ENCODE results near the gene PCDHA12.
"Not testable (repeated sequence)": the region's sequence is repeated elsewhere in the genome, so short reads cannot be mapped to it uniquely, and the experiment has no call there.

PCDHA12 gene, protein sequence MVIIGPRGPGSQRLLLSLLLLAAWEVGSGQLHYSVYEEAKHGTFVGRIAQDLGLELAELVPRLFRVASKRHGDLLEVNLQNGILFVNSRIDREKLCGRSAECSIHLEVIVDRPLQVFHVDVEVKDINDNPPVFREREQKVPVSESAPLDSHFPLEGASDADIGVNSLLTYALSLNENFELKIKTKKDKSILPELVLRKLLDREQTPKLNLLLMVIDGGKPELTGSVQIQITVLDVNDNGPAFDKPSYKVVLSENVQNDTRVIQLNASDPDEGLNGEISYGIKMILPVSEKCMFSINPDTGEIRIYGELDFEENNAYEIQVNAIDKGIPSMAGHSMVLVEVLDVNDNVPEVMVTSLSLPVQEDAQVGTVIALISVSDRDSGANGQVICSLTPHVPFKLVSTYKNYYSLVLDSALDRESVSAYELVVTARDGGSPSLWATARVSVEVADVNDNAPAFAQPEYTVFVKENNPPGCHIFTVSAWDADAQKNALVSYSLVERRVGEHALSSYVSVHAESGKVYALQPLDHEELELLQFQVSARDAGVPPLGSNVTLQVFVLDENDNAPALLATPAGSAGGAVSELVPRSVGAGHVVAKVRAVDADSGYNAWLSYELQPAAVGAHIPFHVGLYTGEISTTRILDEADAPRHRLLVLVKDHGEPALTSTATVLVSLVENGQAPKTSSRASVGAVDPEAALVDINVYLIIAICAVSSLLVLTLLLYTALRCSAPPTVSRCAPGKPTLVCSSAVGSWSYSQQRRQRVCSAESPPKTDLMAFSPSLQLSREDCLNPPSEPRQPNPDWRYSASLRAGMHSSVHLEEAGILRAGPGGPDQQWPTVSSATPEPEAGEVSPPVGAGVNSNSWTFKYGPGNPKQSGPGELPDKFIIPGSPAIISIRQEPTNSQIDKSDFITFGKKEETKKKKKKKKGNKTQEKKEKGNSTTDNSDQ

DNA sequence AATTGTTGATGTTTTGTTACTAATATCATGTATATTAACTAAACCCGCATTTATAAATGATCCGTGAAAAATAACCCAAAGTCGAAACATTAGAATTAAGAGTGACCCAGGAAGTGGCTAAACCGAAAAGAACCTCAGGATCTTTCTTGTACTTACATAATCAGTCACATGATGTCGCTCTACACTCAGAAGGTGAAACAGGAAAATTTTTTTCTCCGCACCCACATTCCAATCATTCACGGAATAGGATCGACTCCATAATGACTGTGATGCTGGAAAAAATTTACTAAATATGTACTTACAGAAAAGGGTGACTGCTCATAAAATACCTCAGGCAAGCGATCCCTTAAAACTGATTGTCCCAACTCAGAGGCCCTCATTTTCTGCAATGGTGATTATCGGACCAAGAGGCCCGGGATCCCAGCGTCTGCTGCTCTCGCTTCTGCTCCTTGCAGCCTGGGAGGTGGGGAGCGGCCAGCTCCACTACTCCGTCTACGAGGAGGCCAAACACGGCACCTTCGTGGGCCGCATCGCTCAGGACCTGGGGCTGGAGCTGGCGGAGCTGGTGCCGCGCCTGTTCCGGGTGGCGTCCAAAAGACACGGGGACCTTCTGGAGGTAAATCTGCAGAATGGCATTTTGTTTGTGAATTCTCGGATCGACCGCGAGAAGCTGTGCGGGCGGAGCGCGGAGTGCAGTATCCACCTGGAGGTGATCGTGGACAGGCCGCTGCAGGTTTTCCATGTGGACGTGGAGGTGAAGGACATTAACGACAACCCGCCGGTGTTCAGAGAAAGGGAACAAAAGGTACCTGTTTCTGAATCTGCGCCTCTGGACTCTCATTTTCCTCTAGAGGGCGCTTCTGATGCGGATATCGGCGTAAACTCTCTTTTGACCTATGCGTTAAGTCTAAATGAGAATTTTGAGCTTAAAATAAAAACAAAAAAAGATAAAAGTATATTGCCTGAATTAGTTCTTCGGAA is at the start of gene PCDHA12:
Gene PCDHA12 (plus strand): TSS at position 224 of the 981 bp plus-strand sequence. CDS start 165 bp downstream, at position 389.
- TF ChIP-seq EZH2phosphoT487 (IDR thresholded peaks at IDR 0.05; ENCODE audit: low read depth) = no peak
- TF ChIP-seq, protein P1, sequence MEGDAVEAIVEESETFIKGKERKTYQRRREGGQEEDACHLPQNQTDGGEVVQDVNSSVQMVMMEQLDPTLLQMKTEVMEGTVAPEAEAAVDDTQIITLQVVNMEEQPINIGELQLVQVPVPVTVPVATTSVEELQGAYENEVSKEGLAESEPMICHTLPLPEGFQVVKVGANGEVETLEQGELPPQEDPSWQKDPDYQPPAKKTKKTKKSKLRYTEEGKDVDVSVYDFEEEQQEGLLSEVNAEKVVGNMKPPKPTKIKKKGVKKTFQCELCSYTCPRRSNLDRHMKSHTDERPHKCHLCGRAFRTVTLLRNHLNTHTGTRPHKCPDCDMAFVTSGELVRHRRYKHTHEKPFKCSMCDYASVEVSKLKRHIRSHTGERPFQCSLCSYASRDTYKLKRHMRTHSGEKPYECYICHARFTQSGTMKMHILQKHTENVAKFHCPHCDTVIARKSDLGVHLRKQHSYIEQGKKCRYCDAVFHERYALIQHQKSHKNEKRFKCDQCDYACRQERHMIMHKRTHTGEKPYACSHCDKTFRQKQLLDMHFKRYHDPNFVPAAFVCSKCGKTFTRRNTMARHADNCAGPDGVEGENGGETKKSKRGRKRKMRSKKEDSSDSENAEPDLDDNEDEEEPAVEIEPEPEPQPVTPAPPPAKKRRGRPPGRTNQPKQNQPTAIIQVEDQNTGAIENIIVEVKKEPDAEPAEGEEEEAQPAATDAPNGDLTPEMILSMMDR (IDR thresholded peaks at IDR 0.05; ENCODE audit: low read depth, low read length) = no peak
- Histone ChIP-seq H3K9me3 (ENCODE audit: insufficient read depth, low read length) (no peaks in the 10 kb centered on the region), H3K79me2 (ENCODE audit: low read length) (no peaks in the 10 kb centered on the region), H3K4me3 (ENCODE audit: low read length) (no peak within 1 kb of the TSS), H4K20me1 (ENCODE audit: insufficient read depth, low read length) (no peaks in the 10 kb centered on the region), H3K4me2 (ENCODE audit: low read length) (no peak within 1 kb of the TSS), H3K36me3 (replicated peaks; ENCODE audit: low read depth, low read length) (no peaks in the 10 kb centered on the region), H3K27ac (ENCODE audit: low read length) (no peak within 1 kb of the TSS), H3K4me1 (ENCODE audit: low read length) (no peaks in the 10 kb centered on the region), H3K9ac (ENCODE audit: low read length) (no peak within 1 kb of the TSS), H3K27me3 (ENCODE audit: low read depth, low read length) (no peaks in the 10 kb centered on the region), H2AFZ (ENCODE audit: low read depth, low read length) (no peak within 1 kb of the TSS)

DNA sequence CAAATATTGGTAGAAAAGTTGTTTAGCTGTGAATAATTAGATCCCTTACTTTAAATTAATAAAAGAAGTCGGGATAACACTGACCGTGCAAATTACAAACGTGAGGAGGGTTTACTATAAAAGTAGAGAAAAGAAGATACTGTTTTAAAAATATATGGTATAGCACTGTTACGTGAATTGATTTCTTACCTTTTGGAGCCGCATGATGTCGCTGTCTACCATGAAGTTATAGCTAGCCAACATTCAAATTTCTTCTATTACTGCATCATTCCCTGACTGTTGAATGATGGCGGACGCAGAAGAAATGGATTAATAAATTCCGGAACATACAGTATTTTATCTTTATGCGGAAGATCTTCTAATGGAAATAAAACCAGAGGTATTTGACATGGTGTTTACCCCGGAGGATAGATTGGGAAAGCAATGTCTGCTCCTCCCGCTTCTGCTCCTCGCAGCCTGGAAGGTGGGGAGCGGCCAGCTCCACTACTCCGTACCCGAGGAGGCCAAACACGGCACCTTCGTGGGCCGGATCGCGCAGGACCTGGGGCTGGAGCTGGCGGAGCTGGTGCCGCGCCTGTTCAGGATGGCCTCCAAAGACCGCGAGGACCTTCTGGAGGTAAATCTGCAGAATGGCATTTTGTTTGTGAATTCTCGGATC is 47.3 kb upstream of the PCDHA12 start, which contains the start of gene PCDHA6:
Gene PCDHA6 (plus strand): TSS at position 257 of the 658 bp plus-strand sequence. CDS start 132 bp downstream, at position 389.
- H3K27me3 ChIP-seq (ENCODE audit: low read depth, low read length) = no peaks in the 10 kb centered on the region
- no peaks in the 10 kb centered on the region for H4K20me1 ChIP-seq (ENCODE audit: insufficient read depth, low read length)
- no peak within 1 kb of the TSS for H2AFZ ChIP-seq (ENCODE audit: low read depth, low read length)
- no peaks in the 10 kb centered on the region for H3K9me3 ChIP-seq (ENCODE audit: insufficient read depth, low read length)
- no peak within 1 kb of the TSS for H3K27ac ChIP-seq (ENCODE audit: low read length)
- no peak within 1 kb of the TSS for H3K9ac ChIP-seq (ENCODE audit: low read length)
- H3K4me3 ChIP-seq (ENCODE audit: low read length) = no peak within 1 kb of the TSS
- H3K4me1 ChIP-seq (ENCODE audit: low read length) = no peaks in the 10 kb centered on the region
- no peaks in the 10 kb centered on the region for H3K79me2 ChIP-seq (ENCODE audit: low read length)
- no peaks in the 10 kb centered on the region for H3K36me3 ChIP-seq (replicated peaks; ENCODE audit: low read depth, low read length)
- H3K4me2 ChIP-seq (ENCODE audit: low read length) = no peak within 1 kb of the TSS
- TF ChIP-seq EZH2phosphoT487 (IDR thresholded peaks at IDR 0.05; ENCODE audit: low read depth) = no peak
- TF ChIP-seq, protein P1 (IDR thresholded peaks at IDR 0.05; ENCODE audit: low read depth, low read length) = no peak

DNA sequence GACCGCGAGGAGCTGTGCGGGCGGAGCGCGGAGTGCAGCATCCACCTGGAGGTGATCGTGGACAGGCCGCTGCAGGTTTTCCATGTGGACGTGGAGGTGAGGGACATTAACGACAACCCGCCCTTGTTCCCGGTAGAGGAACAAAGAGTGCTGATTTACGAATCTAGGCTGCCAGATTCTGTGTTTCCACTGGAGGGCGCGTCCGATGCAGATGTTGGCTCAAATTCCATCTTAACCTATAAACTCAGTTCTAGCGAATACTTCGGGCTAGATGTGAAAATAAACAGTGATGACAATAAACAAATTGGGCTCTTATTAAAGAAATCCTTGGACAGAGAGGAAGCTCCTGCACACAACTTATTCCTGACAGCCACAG is 46.8 kb upstream of the PCDHA12 start:
- Histone ChIP-seq H3K27me3 (ENCODE audit: low read depth, low read length) (no peaks in the 10 kb centered on the region), H3K27ac (ENCODE audit: low read length) (no peak overlapping the region), H4K20me1 (ENCODE audit: insufficient read depth, low read length) (no peaks in the 10 kb centered on the region), H2AFZ (ENCODE audit: low read depth, low read length) (no peak overlapping the region), H3K4me2 (ENCODE audit: low read length) (no peak overlapping the region), H3K79me2 (ENCODE audit: low read length) (no peaks in the 10 kb centered on the region), H3K4me1 (ENCODE audit: low read length) (no peaks in the 10 kb centered on the region), H3K9ac (ENCODE audit: low read length) (no peak overlapping the region), H3K36me3 (replicated peaks; ENCODE audit: low read depth, low read length) (no peaks in the 10 kb centered on the region), H3K9me3 (ENCODE audit: insufficient read depth, low read length) (no peaks in the 10 kb centered on the region), H3K4me3 (ENCODE audit: low read length) (no peak overlapping the region)
- TF ChIP-seq EZH2phosphoT487 (IDR thresholded peaks at IDR 0.05; ENCODE audit: low read depth) = no peak
- TF ChIP-seq, protein P1 (IDR thresholded peaks at IDR 0.05; ENCODE audit: low read depth, low read length) = no peak

DNA sequence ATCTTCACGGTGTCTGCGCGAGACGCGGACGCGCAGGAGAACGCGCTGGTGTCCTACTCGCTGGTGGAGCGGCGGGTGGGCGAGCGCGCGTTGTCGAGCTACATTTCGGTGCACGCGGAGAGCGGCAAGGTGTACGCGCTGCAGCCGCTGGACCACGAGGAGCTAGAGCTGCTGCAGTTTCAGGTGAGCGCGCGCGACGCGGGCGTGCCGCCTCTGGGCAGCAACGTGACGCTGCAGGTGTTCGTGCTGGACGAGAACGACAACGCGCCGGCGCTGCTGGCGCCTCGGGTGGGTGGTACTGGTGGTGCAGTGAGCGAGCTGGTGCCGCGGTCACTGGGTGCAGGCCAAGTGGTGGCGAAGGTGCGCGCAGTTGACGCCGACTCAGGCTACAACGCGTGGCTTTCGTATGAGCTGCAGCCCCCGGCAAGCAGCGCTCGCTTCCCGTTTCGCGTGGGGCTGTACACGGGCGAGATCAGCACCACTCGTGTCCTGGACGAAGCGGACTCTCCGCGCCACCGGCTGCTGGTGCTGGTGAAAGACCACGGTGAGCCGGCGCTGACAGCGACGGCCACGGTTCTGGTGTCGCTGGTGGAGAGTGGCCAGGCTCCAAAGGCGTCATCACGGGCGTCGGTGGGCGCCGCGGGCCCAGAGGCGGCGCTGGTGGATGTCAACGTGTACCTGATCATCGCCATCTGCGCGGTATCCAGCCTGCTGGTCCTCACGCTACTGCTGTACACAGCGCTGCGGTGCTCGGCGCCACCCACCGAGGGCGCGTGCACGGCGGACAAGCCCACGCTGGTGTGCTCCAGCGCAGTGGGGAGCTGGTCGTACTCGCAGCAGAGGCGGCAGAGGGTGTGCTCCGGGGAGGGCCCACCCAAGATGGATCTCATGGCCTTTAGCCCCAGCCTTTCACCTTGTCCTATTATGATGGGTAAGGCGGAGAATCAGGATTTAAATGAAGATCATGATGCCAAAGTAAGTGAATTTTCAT is 45.3 kb upstream of the PCDHA12 start:
- H3K79me2 ChIP-seq (ENCODE audit: low read length); H3K27me3 ChIP-seq (ENCODE audit: low read depth, low read length); H3K4me2 ChIP-seq (ENCODE audit: low read length); H3K27ac ChIP-seq (ENCODE audit: low read length); H4K20me1 ChIP-seq (ENCODE audit: insufficient read depth, low read length); H3K9ac ChIP-seq (ENCODE audit: low read length); H3K4me1 ChIP-seq (ENCODE audit: low read length); H2AFZ ChIP-seq (ENCODE audit: low read depth, low read length); H3K36me3 ChIP-seq (replicated peaks; ENCODE audit: low read depth, low read length); H3K9me3 ChIP-seq (ENCODE audit: insufficient read depth, low read length); H3K4me3 ChIP-seq (ENCODE audit: low read length): not testable (repeated sequence)
